Upper lobe of left lung (tissue), 6 donors: Measurements from ENCODE around the gene AADACL3. TPM values are rescaled to one million over a fixed set of nuclear protein-coding genes. Genes with fewer than 3 reads are reported as not detected.

Source experiments
- ATAC-seq, 2 donors: fragments of 200-7000 bp; cut with Tn5 transposase; one replicate each; pipeline ENCODE4 v1.9.1; 2022; ENCODE audit warnings: mild to moderate bottlenecking in 2 of 2, moderate library complexity in 2 of 2; ENCODE audit not compliant: low FRiP score in 2 of 2
- DNase-seq, 2 donors: peaks; one replicate each; pipeline ENCODE4 v3.0.0-alpha.2; 2019 to 2020
- H3K27ac ChIP-seq, 4 donors: fragments of 200-600 bp; sonication (generic); one replicate each; pipeline ENCODE4 v1.5.1; 2016 to 2019
- H3K27me3 ChIP-seq, 4 donors: fragments of 200-600 bp; sonication (generic); one replicate each; pipeline ENCODE4 v1.5.1; 2017 to 2019
- H3K36me3 ChIP-seq, 4 donors: fragments of 200-600 bp; sonication (generic); one replicate each; pipeline ENCODE4 v1.5.1; 2016 to 2019
- H3K4me1 ChIP-seq, 4 donors: fragments of 200-600 bp; sonication (generic); one replicate each; pipeline ENCODE4 v1.5.1; 2018 to 2019
- H3K4me3 ChIP-seq, 4 donors: fragments of 200-600 bp; sonication (generic); one replicate each; pipeline ENCODE4 v1.5.1; 2017 to 2019; ENCODE audit warnings: mild to moderate bottlenecking in 2 of 4, moderate library complexity in 1 of 4
- H3K9me3 ChIP-seq, 4 donors: fragments of 200-600 bp; sonication (generic); one replicate each; pipeline ENCODE4 v1.5.1; 2018 to 2019
- EP300 ChIP-seq, 4 donors: sonication (generic); formaldehyde crosslinking; IDR thresholded peaks; one replicate each; pipeline ENCODE4 v1.5.1; 2017; ENCODE audit warnings: antibody characterized with exemption in 4 of 4, control low read depth in 2 of 4
- POLR2A ChIP-seq, 4 donors: fragments of 450-650 bp; IDR thresholded peaks; one replicate each; pipeline ENCODE4 v1.5.1; 2016 to 2017; ENCODE audit warnings: antibody characterized with exemption in 4 of 4, mild to moderate bottlenecking in 2 of 4
- POLR2AphosphoS5 ChIP-seq, 2 donors: sonication (generic); formaldehyde crosslinking; IDR thresholded peaks; one replicate each; pipeline ENCODE4 v1.5.1; 2017; ENCODE audit warnings: antibody characterized with exemption in 2 of 2
- WGBS, 2 donors: methylation state at CpG; one replicate each; pipeline ENCODE4 v1.1.5; 2017 to 2018; 5-methylcytosine and 5-hydroxymethylcytosine counted together
- total RNA-seq, 6 donors: library from RNA; depleted of rRNA in 4 of 6; stranded (reverse); fragments of >200 nt in 4 of 6; gene quantifications; one replicate each; pipeline versions ENCODE4 v1.1.0 to v1.2.1, GENCODE V29; 2016 to 2021
- TF ChIP-seq, protein P1 (sequence below), 6 experiments: fragments of 450-650 bp in 4 of 6; fragments of 200-600 bp in 2 of 6; sonication (generic) in 2 of 6; IDR thresholded peaks; one replicate each; pipeline ENCODE4 v1.5.1; 2016 to 2019; ENCODE audit warnings: antibody characterized with exemption in 6 of 6
- donor health status: DM: no; HTN: no; CAD: no; lungs with moderate emphysema.
- donor health status: DM: no; HTN: yes; CAD: no; lungs with severe emphysema.

Gene AADACL3
- total RNA-seq, 6 donors from 2014 or later, result not detected

DNA sequence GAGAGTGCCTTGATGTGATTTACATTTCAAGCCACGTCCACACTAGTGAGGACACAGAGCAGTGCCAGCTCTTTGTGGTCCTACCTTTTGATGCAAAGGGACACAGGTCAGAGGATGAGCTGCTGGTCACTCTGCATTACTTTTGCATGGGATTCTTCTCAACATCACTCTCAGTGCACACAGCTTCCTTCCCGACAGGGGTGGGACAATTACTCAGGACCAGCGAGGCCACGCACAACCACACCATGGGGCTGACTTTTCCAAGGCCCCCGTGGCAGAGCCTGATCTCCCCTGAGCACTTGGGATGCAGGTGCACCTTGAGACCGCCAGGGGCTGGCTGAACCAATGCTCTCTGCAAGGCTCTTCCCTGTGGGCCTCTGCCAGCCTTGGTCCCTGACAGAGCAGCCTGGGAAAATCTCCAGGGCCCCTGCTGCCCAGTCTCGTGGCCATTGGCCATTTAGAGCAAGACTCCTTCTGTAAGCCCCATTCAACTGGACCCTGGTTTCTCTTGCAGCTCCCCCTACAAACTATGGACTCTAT lies 44.4 kb downstream of the AADACL3 start:
- TF ChIP-seq POLR2A (IDR thresholded peaks at IDR 0.05), result no peak
- TF ChIP-seq, protein P1, sequence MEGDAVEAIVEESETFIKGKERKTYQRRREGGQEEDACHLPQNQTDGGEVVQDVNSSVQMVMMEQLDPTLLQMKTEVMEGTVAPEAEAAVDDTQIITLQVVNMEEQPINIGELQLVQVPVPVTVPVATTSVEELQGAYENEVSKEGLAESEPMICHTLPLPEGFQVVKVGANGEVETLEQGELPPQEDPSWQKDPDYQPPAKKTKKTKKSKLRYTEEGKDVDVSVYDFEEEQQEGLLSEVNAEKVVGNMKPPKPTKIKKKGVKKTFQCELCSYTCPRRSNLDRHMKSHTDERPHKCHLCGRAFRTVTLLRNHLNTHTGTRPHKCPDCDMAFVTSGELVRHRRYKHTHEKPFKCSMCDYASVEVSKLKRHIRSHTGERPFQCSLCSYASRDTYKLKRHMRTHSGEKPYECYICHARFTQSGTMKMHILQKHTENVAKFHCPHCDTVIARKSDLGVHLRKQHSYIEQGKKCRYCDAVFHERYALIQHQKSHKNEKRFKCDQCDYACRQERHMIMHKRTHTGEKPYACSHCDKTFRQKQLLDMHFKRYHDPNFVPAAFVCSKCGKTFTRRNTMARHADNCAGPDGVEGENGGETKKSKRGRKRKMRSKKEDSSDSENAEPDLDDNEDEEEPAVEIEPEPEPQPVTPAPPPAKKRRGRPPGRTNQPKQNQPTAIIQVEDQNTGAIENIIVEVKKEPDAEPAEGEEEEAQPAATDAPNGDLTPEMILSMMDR (IDR thresholded peaks at IDR 0.05), result no peak
- no peak for TF ChIP-seq EP300 (IDR thresholded peaks at IDR 0.05)
- no peak for TF ChIP-seq POLR2AphosphoS5 (IDR thresholded peaks at IDR 0.05)
- Histone ChIP-seq H3K36me3 (no peaks in the 10 kb centered on the region), H3K27ac (no peak overlapping the region), H3K4me1 (no peaks in the 10 kb centered on the region), H3K4me3 (no peak overlapping the region), H3K27me3 (no peaks in the 10 kb centered on the region), H3K9me3 (no peaks in the 10 kb centered on the region)
- no peak for ATAC-seq
- no peak for DNase-seq
- 58 to 59% methylated on average over 5 to 7 of the region's 7 CpGs for WGBS, 2 donors

DNA sequence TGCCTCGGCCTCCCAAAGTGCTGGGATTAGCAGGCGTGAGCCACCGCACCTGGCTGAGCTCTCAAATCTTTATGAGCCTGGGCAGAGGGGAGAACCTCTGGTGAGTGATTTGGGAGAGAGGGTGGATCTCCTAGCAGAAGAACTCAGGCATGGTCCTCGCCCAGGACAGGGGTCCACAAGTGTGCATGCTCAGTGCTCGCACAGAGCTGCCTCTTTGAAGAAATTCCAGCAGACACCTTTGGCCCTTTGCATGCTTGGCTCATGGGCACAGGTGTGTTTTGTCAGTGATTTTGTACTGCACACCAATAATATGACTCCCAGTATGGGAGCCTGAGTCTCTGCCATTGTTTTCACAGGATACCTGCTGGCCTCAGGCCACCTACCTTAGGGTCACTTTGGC lies 45.9 kb downstream of the AADACL3 start:
- DNase-seq (no peak), ATAC-seq (no peak)
- TF ChIP-seq, protein P1 (IDR thresholded peaks at IDR 0.05), result no peak
- no peak for TF ChIP-seq POLR2AphosphoS5 (IDR thresholded peaks at IDR 0.05)
- no peak for TF ChIP-seq POLR2A (IDR thresholded peaks at IDR 0.05)
- Histone ChIP-seq H3K27ac (no peak overlapping the region), H3K4me1 (no peaks in the 10 kb centered on the region), H3K9me3 (no peaks in the 10 kb centered on the region), H3K36me3 (no peaks in the 10 kb centered on the region), H3K27me3 (no peaks in the 10 kb centered on the region), H3K4me3 (no peak overlapping the region)
- 85 to 100% methylated on average over 3 to 5 of the region's 5 CpGs for WGBS, 2 donors

DNA sequence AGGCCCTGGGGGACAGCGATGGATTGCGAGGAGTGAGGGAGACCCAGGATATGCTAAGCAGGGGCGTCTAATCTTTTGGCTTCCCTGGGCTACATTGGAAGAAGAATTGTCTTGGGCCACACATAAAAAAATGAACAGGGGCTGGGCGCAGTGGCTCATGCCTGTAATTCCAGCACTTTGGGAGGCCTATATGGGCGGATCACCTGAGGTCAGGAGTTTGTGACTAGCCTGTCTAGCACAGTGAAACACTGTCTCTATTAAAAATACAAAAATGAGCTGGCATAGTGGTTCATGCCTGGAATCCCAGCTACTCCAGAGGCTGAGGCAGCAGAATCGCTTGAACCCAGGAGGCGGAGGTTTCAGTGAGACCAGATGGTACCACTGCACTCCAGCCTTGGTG lies 46.9 kb downstream of the AADACL3 start:
- TF ChIP-seq POLR2AphosphoS5 (IDR thresholded peaks at IDR 0.05) (no peak), EP300 (IDR thresholded peaks at IDR 0.05) (no peak), POLR2A (IDR thresholded peaks at IDR 0.05) (no peak)
- no peaks in the 10 kb centered on the region for H3K4me1 ChIP-seq
- ATAC-seq (no peak), DNase-seq (no peak)
- H3K27ac ChIP-seq, result no peak overlapping the region
- no peaks in the 10 kb centered on the region for H3K27me3 ChIP-seq
- WGBS, 2 donors, result 78 to 85% methylated on average over 7 of the region's 7 CpGs
- H3K9me3 ChIP-seq, result no peaks in the 10 kb centered on the region
- H3K4me3 ChIP-seq, result no peak overlapping the region
- no peaks in the 10 kb centered on the region for H3K36me3 ChIP-seq

DNA sequence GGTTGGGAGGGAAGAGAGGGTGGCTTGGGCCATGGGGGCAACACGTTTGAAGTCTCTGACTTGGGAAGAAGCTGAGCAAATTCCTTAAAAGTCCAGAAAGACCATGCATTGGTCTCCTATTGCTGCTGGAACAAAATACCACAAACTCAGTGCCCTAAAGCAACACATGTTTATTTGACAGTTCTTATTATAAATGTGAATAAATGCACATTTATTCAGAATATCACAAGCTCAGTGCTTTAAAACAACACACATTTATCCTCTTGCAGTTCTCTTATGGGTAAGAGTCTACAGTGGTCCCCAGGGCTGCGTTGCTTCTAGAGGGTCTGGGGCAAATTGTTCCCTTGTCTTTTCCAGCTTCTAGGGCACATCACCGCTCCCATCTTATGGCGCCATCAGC lies 47.6 kb downstream of the AADACL3 start:
- Histone ChIP-seq H3K36me3 (no peaks in the 10 kb centered on the region), H3K4me3 (no peak overlapping the region), H3K9me3 (no peaks in the 10 kb centered on the region), H3K27me3 (no peaks in the 10 kb centered on the region), H3K4me1 (no peaks in the 10 kb centered on the region), H3K27ac (no peak overlapping the region)
- ATAC-seq, result no peak
- no peak for DNase-seq
- 69 to 73% methylated on average over 4 of the region's 4 CpGs for WGBS, 2 donors
- TF ChIP-seq POLR2A (IDR thresholded peaks at IDR 0.05) (no peak), EP300 (IDR thresholded peaks at IDR 0.05) (no peak), POLR2AphosphoS5 (IDR thresholded peaks at IDR 0.05) (no peak)
- TF ChIP-seq, protein P1 (IDR thresholded peaks at IDR 0.05), result no peak

DNA sequence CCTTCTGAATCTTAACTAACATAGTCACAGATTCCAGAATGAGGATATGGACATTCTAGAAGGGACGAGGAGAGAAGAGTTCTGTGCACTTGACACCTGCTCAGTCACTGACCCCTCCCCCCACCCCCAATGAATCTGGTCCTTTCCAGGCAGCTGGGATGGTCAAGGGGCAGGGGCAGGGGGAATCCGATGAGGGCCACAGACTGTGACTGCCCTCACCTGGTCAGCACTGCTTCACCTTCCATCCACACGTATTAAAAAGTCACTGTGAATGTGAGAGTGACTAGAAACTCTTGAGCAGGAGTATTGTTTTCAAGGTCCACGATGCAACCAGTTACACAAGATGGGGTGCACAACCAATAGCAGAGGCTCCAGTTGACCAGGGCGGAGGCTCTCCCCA lies 48.1 kb downstream of the AADACL3 start:
- no peaks in the 10 kb centered on the region for H3K27me3 ChIP-seq
- WGBS, 2 donors, result 47 to 62% methylated on average over 4 to 5 of the region's 5 CpGs
- no peak for ATAC-seq
- H3K4me1 ChIP-seq, result no peaks in the 10 kb centered on the region
- H3K9me3 ChIP-seq, result no peaks in the 10 kb centered on the region
- H3K27ac ChIP-seq, result no peak overlapping the region
- no peak for TF ChIP-seq POLR2AphosphoS5 (IDR thresholded peaks at IDR 0.05)
- TF ChIP-seq, protein P1 (IDR thresholded peaks at IDR 0.05), result no peak
- TF ChIP-seq EP300 (IDR thresholded peaks at IDR 0.05), result no peak
- TF ChIP-seq POLR2A (IDR thresholded peaks at IDR 0.05), result no peak
- no peaks in the 10 kb centered on the region for H3K36me3 ChIP-seq
- no peak overlapping the region for H3K4me3 ChIP-seq
- no peak for DNase-seq
